HG03066 (cell line): Measurements from ENCODE around the gene AKAP10.
A peak's percentile ranks its signal among the peaks of the same experiment; 100 is the strongest.
"Not testable (repeated sequence)": the region's sequence is repeated elsewhere in the genome, so short reads cannot be mapped to it uniquely, and the experiment has no call there.

Source experiments
- ATAC-seq: cut with Tn5 transposase; IDR thresholded peaks from one replicate; pipeline ENCODE4 v1.9.1; 2021; ENCODE audit warnings: low read depth; ENCODE audit not compliant: unreplicated experiment

AKAP10 gene

DNA sequence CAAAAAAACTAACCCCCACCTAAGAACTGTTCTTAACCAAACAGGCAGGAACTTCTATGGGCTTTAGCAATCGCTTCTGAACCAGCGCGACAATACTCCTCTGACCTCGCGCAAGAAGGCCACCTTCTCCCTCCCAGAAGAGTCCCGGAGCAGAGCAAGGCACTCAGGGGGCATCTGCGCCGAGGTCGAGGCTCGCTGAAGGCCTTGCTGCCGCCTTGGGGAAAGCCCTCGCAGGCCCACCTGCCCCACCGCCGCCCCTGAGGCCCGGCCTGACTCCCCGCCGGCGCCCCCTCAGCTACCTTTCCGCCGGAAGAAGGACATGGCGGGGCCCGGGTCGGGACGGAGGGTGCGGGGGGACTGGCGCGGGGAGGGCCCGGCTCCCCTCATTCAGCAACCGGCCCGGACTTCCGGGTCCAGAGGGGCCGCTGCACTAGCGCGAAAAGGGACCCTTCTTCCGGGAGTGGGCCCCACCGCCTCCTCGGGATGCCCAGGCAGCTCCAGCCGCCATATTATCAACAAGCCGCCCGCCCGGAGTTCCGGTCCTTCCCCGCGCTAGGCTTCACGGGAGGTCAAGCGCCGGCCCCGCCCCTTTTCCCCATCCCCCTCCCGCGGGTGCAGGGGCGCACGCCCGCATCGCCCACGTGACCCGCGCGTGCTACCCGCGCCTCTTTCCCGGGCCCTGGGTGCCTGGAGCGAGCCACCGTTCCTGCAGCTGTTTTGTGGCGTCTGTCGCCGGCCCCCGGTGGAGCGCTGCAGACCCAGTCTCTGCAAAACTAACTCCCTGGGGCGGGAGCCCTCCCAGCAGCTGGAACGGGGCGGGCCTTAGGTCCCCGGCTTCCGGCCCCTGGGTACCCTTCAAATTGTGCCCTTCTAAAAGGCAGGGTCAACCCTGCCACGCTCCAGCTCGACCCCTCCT is at the start of gene AKAP10:
Gene AKAP10 (minus strand): TSS at position 536 of the 916 bp plus-strand sequence. CDS start 149 bp downstream, at position 387.
- peak; percentile 76 for ATAC-seq

GRCh38 chr17:20026960-20027359 is 49.3 kb upstream of the AKAP10 start:
- no peak for ATAC-seq

GRCh38 chr17:20022701-20023100 is 45.1 kb upstream of the AKAP10 start:
- no peak for ATAC-seq

- not testable (repeated sequence) for ATAC-seq
These were observed 38.9 kb upstream of the AKAP10 start for GRCh38 chr17:20016475-20016992.

- ATAC-seq = no peak
These were observed 34.4 kb upstream of the AKAP10 start for GRCh38 chr17:20012017-20012536.

- ATAC-seq = no peak
These were observed 33.3 kb upstream of the AKAP10 start for GRCh38 chr17:20010936-20011335.

DNA sequence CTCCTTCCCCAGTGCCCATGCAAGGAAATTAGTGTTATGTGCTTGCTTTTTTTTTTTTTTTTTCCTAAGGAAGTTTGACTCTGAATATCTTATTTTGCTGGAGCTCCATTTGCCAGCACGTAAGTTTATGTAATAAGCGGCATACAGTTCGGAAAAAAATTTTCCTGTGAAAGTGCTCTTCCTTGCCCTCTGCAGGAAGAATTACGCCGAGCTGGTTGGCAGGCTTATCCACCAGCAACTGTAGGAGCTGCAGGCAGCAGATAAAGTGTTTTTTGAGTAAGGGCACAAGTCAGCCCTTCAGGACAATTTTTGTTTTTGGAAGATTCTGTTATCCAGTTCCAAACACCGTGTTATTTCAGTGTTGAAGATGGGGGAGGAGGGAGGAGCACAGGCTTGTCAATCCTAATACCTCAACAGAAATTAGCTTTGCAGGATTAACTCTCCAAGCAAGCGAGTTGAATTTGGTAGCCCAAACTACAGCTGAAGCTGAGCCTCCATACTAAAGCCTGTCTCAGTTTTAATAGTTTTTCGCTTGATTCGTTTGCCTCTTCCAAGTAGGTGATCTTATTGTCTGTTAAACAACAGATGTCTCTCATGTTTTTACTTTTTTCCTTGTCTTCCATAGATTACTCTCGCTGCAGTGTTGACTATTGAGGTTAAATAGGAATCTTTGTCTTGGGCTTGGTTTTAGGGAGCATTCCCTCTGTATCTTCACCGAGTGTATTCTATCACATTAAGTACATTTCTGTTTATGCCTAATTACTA is 32.7 kb upstream of the AKAP10 start:
- no peak for ATAC-seq

GRCh38 chr17:20009302-20010098 is 31.9 kb upstream of the AKAP10 start, which contains the start of gene SPECC1:
TSS of gene SPECC1 (plus strand) at chr17:20009359. CDS start at chr17:20096652, 87,293 bp downstream.
- ATAC-seq = peak; percentile 90

DNA sequence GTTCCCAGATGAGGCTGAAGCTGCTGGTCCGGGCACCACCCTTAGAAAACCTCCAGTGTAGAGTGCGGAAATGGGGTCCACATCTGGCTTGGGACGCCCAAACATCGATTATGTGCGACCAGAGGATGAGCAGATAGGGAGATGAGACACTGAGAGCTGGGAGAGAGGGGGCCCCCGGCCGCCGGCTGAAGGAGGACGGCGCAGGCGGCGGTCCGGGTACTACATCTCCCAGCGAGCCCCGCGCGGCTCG is 31.3 kb upstream of the AKAP10 start:
- no peak for ATAC-seq

GRCh38 chr17:20008242-20009051 is 30.8 kb upstream of the AKAP10 start:
- ATAC-seq = no peak

GRCh38 chr17:19996502-19996901 is 18.9 kb upstream of the AKAP10 start:
- no peak for ATAC-seq

DNA sequence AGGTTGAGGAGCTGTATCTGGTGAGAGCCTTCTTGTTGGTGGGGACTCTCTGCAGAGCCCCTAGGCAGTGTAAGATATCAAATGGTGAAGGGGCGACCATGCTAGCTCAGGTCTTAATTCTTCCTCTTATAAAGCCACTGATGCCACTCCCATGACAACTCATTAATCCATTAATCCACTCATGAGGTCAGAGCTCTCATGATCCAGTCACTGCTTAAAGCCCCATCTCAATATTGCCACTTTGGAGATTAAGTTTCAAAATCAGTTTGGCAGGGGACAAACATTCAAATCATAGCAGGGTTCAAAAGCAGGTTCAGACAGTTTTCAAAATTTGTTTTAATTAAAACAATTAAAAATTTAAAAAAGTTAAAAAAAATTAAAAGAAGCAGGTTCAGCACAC is 18.5 kb upstream of the AKAP10 start:
- no peak for ATAC-seq

DNA sequence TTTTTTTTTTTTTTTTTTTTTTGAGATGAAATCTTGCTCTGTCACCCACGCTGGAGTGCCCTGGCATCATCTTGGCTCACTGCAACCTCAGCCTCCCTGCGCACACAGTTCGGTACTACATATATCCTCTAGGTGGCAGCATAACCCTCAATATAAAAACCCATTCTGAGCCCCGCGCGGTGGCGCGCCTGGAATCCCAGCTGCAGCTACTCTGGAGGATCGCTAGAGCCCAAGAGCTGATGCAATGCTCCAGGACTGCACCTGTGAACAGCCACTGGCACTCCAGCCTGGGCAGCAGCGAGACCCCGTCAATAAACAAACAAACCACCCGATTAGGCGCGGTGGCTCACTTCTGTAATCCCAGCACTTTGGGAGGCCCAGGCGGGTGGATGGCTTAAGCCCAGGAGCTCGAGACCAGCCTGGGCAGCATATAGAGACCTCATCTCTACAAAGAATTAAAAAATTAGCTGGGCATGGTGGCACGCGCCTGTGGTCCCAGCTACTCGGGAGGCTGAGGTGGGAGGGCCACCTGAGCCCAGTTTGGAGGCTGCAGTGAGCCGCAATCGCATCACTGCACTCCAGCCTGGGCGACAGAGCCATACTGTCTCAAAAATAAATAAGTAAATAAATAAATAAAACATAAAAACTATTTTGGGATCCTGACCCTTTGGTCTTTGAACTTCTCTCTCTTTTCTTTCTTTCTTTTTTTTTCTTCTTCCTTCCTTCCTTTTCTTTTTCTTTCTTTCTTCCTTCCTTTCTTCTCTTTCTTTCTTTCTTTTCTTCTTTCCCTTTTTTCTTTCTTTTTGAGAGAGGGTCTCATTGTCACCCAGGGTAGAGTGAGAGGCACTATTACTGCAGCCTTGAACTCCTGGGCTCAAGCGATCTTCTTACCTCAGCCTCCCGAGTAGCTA is 15.4 kb upstream of the AKAP10 start:
- ATAC-seq = no peak

GRCh38 chr17:19991252-19991885 is 13.7 kb upstream of the AKAP10 start:
- ATAC-seq = no peak

GRCh38 chr17:19987897-19988296 is 10.3 kb upstream of the AKAP10 start:
- no peak for ATAC-seq

DNA sequence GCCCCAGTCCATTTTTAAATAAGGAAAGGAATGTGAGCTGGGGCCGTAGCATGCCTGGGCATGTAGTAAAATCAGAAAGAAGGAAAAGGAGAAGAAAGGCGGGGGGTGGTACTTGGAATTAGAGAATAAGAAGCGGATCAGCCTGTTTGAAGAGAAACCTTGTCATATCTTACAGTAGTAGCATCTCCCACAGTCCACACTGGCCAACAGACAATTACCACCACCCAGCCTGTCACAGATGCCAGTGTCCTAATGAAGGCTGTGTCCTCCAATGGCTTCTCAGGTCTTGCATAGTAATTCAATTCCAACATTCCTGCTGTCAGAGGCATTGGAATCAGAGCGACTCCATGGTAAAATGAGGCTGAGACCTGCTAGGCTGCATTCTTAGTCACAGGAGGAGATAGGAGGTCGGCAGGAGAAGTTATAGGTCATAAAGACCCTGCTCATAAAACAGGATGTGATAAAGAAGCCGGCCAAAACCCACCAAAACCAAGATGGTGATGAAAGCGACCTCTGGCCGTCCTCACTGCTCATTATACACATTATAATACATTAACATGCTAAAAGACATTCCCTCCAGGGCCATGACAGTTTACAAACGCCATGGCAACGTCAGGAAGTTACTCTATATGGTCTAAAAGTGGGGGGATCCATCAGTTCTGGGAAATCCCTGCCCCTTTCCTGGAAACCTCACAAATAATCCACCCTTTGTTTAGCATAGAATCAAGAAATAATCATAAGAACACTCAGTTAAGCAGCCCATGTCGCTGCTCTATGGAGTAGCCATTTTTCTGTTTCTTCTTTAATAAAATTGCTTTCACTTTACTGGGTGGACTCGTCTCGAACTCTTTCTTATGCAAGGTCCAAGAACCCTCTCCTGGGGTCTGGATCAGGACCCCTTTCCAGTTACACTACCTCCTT is 9.6 kb upstream of the AKAP10 start:
- ATAC-seq = no peak
